SU-DHL-6 (cell line): ENCODE results near the gene ALKBH5.

Source experiments
- EZH2phosphoT487 ChIP-seq: fragments of 200-600 bp; sonication (generic), shearing (Covaris generic); conservative IDR thresholded peaks from 2 replicates; pipeline ENCODE4 v1.6.1; 2018; ENCODE audit warnings: mild to moderate bottlenecking, antibody characterized with exemption, low read length, moderate library complexity, mixed read lengths
- TF ChIP-seq, protein P1 (sequence below): fragments of 200-600 bp; sonication (generic); IDR thresholded peaks from one replicate; pipeline ENCODE4 v1.5.1; 2017; ENCODE audit warnings: antibody characterized with exemption, mild to moderate bottlenecking, low read length, moderate library complexity; ENCODE audit not compliant: insufficient read depth, poor library complexity, severe bottlenecking

DNA sequence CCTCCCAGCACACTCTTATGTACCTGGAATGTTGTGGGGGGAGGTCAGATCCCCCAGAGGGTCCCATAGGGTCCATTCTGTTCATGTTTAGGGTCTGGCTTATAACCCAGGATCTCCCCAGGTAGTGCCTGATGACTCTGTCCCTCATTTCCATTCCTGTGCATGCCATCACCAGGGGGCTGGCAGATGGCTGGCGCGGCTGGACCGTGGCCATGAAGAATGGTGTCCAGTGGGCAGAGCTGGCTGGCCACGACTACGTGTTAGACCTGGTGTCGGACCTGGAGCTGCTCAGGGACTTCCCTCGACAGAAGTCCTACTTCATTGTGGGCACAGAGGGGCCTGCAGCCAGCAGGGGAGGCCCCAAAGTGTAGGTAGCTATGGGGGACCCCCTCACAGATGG, 35.0 kb upstream of the ALKBH5 start:
- TF ChIP-seq, protein P1, sequence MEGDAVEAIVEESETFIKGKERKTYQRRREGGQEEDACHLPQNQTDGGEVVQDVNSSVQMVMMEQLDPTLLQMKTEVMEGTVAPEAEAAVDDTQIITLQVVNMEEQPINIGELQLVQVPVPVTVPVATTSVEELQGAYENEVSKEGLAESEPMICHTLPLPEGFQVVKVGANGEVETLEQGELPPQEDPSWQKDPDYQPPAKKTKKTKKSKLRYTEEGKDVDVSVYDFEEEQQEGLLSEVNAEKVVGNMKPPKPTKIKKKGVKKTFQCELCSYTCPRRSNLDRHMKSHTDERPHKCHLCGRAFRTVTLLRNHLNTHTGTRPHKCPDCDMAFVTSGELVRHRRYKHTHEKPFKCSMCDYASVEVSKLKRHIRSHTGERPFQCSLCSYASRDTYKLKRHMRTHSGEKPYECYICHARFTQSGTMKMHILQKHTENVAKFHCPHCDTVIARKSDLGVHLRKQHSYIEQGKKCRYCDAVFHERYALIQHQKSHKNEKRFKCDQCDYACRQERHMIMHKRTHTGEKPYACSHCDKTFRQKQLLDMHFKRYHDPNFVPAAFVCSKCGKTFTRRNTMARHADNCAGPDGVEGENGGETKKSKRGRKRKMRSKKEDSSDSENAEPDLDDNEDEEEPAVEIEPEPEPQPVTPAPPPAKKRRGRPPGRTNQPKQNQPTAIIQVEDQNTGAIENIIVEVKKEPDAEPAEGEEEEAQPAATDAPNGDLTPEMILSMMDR, result no peak
- no peak for TF ChIP-seq EZH2phosphoT487
